Astrocyte (in vitro differentiated cells and primary cell): Measurements from ENCODE around the gene MCTP1. TPM values are rescaled to one million over a fixed set of nuclear protein-coding genes. Genes with fewer than 3 reads are reported as not detected.

ENCODE experiments used
- DNase-seq: peaks from one replicate; pipeline ENCODE4 v3.0.0-alpha.2; 2010; ENCODE audit warnings: low read depth
- FAIRE-seq: peaks from 2 replicates; lab custom pipeline; 2011; peaks lifted over from hg19 to GRCh38; lab: Jason Lieb, UNC
- H2AFZ ChIP-seq: 2 replicates; pipeline ENCODE4 v1.6.0; 2012; ENCODE audit warnings: low read depth, low read length, inconsistent platforms
- H3K27ac ChIP-seq: 2 replicates; pipeline ENCODE4 v1.5.1; 2011; ENCODE audit warnings: low read depth, low read length, inconsistent platforms
- H3K27me3 ChIP-seq: 2 replicates; pipeline ENCODE4 v1.6.0; 2011; ENCODE audit warnings: low read length, inconsistent platforms; ENCODE audit not compliant: insufficient read depth
- H3K36me3 ChIP-seq: 2 replicates; pipeline ENCODE4 v1.5.1; 2011; ENCODE audit warnings: low read length, inconsistent platforms; ENCODE audit not compliant: insufficient read depth
- H3K4me1 ChIP-seq: 2 replicates; pipeline ENCODE4 v1.5.1; 2011; ENCODE audit warnings: low read length, inconsistent platforms; ENCODE audit not compliant: insufficient read depth
- H3K4me2 ChIP-seq: 2 replicates; pipeline ENCODE4 v1.6.0; 2012; ENCODE audit warnings: low read length, inconsistent platforms
- H3K4me3 ChIP-seq: 2 replicates; pipeline ENCODE4 v1.5.1; 2011; ENCODE audit warnings: low read depth, mild to moderate bottlenecking, low read length, inconsistent platforms; ENCODE audit not compliant: insufficient read depth
- H3K79me2 ChIP-seq: 2 replicates; pipeline ENCODE4 v1.6.0; 2012; ENCODE audit warnings: mild to moderate bottlenecking, low read length, inconsistent platforms; ENCODE audit not compliant: insufficient read depth
- H3K9ac ChIP-seq: 2 replicates; pipeline ENCODE4 v1.6.0; 2012; ENCODE audit warnings: mild to moderate bottlenecking, low read length, inconsistent platforms
- H3K9me3 ChIP-seq: 2 replicates; pipeline ENCODE4 v1.5.1; 2012; ENCODE audit warnings: low read depth, mild to moderate bottlenecking, low read length, inconsistent platforms; ENCODE audit not compliant: insufficient read depth
- H4K20me1 ChIP-seq: 2 replicates; pipeline ENCODE4 v1.6.0; 2012; ENCODE audit warnings: low read length, inconsistent platforms; ENCODE audit not compliant: insufficient read depth
- H3K27ac Mint-ChIP-seq: one replicate; pipeline ENCODE4 v1.8.0; 2021; ENCODE audit warnings: mild to moderate bottlenecking, mixed read lengths; ENCODE audit not compliant: unreplicated experiment
- H3K27me3 Mint-ChIP-seq: one replicate; pipeline ENCODE4 v1.8.0; 2021; ENCODE audit warnings: low read depth, mixed read lengths; ENCODE audit not compliant: unreplicated experiment
- H3K36me3 Mint-ChIP-seq: one replicate; pipeline ENCODE4 v1.8.0; 2021; ENCODE audit warnings: low read depth, mixed read lengths; ENCODE audit not compliant: unreplicated experiment
- H3K4me1 Mint-ChIP-seq: one replicate; pipeline ENCODE4 v1.8.0; 2021; ENCODE audit warnings: low read depth, mixed read lengths; ENCODE audit not compliant: unreplicated experiment
- H3K4me3 Mint-ChIP-seq: one replicate; pipeline ENCODE4 v1.8.0; 2021; ENCODE audit warnings: mild to moderate bottlenecking, moderate library complexity, mixed read lengths; ENCODE audit not compliant: unreplicated experiment
- H3K9me3 Mint-ChIP-seq: one replicate; pipeline ENCODE4 v1.8.0; 2021; ENCODE audit warnings: mild to moderate bottlenecking, mixed read lengths; ENCODE audit not compliant: unreplicated experiment
- EZH2 ChIP-seq: IDR thresholded peaks from 2 replicates; pipeline ENCODE4 v1.6.1; 2012; ENCODE audit warnings: mild to moderate bottlenecking, low read length, inconsistent platforms; ENCODE audit not compliant: insufficient read depth
- total RNA-seq: library from RNA; stranded (reverse); gene quantifications from 2 replicates; pipeline ENCODE4 v1.2.1, GENCODE V29; 2021
- TF ChIP-seq, protein P1 (sequence below): IDR thresholded peaks from 2 replicates; pipeline ENCODE4 v1.5.1; 2011; ENCODE audit warnings: low read depth, mild to moderate bottlenecking, inconsistent platforms, low read length, moderate library complexity; ENCODE audit not compliant: insufficient read depth

MCTP1 gene
- total RNA-seq, 1 donor from 2014 or later = 40.6 TPM

- no peaks in the 10 kb centered on the region for H4K20me1 ChIP-seq
- H3K9ac ChIP-seq = no peak overlapping the region
- no peaks in the 10 kb centered on the region for H3K9me3 ChIP-seq
- H3K27me3 ChIP-seq = no peaks in the 10 kb centered on the region
- no peaks in the 10 kb centered on the region for H3K79me2 ChIP-seq
- Mint-ChIP-seq H3K36me3 (no peaks in the 10 kb centered on the region), H3K27ac (no peak overlapping the region), H3K4me1 (peaks cover 13% of the 10 kb centered on the region), H3K4me3 (no peak overlapping the region), H3K27me3 (no peaks in the 10 kb centered on the region), H3K9me3 (no peaks in the 10 kb centered on the region)
- no peaks in the 10 kb centered on the region for H3K36me3 ChIP-seq
- H3K4me1 ChIP-seq = no peaks in the 10 kb centered on the region
- no peak overlapping the region for H3K4me2 ChIP-seq
- no peak overlapping the region for H3K4me3 ChIP-seq
- H3K27ac ChIP-seq = no peak overlapping the region
- no peak overlapping the region for H2AFZ ChIP-seq
- DNase-seq = no peak
- TF ChIP-seq EZH2 = no peak
- TF ChIP-seq, protein P1, sequence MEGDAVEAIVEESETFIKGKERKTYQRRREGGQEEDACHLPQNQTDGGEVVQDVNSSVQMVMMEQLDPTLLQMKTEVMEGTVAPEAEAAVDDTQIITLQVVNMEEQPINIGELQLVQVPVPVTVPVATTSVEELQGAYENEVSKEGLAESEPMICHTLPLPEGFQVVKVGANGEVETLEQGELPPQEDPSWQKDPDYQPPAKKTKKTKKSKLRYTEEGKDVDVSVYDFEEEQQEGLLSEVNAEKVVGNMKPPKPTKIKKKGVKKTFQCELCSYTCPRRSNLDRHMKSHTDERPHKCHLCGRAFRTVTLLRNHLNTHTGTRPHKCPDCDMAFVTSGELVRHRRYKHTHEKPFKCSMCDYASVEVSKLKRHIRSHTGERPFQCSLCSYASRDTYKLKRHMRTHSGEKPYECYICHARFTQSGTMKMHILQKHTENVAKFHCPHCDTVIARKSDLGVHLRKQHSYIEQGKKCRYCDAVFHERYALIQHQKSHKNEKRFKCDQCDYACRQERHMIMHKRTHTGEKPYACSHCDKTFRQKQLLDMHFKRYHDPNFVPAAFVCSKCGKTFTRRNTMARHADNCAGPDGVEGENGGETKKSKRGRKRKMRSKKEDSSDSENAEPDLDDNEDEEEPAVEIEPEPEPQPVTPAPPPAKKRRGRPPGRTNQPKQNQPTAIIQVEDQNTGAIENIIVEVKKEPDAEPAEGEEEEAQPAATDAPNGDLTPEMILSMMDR = no peak
- no peak for FAIRE-seq
Observed at GRCh38 chr5:95044096-95044495, 240.8 kb downstream of the MCTP1 start.

GRCh38 chr5:95043648-95044047 lies 241.2 kb downstream of the MCTP1 start:
- H4K20me1 ChIP-seq = no peaks in the 10 kb centered on the region
- no peak overlapping the region for H3K27ac Mint-ChIP-seq
- no peaks in the 10 kb centered on the region for H3K36me3 Mint-ChIP-seq
- H3K27ac ChIP-seq = no peak overlapping the region
- H3K9me3 ChIP-seq = no peaks in the 10 kb centered on the region
- H3K9me3 Mint-ChIP-seq = no peaks in the 10 kb centered on the region
- FAIRE-seq (no peak), DNase-seq (no peak)
- no peaks in the 10 kb centered on the region for H3K27me3 Mint-ChIP-seq
- H3K79me2 ChIP-seq = no peaks in the 10 kb centered on the region
- H3K4me1 Mint-ChIP-seq = peaks cover 13% of the 10 kb centered on the region
- H3K36me3 ChIP-seq = no peaks in the 10 kb centered on the region
- no peak overlapping the region for H3K4me2 ChIP-seq
- no peaks in the 10 kb centered on the region for H3K27me3 ChIP-seq
- TF ChIP-seq, protein P1 = no peak
- no peak for TF ChIP-seq EZH2
- no peak overlapping the region for H3K9ac ChIP-seq
- H3K4me3 Mint-ChIP-seq = no peak overlapping the region
- no peak overlapping the region for H3K4me3 ChIP-seq
- H3K4me1 ChIP-seq = no peaks in the 10 kb centered on the region
- no peak overlapping the region for H2AFZ ChIP-seq

DNA sequence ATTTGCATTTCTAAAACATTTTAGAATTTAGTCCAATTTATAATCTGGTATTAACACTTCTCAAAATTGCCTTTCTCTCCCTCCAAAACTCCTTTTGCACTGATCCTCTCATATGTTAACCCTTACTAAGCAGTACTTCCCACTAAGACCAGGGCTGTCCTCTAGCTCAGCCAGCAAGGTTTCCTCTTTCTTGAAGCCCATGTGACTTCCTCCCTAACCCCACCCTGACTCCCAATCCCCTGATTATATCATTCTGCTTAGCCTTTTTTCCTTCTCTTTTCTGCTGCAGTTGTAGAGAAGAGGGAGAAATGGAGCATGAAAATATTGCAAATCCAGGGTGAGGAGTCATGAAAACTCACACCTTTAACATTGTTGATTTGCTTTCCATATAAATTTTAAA lies 241.7 kb downstream of the MCTP1 start:
- no peak overlapping the region for H2AFZ ChIP-seq
- no peak overlapping the region for H3K4me2 ChIP-seq
- FAIRE-seq = no peak
- H3K27me3 ChIP-seq = no peaks in the 10 kb centered on the region
- TF ChIP-seq EZH2 = no peak
- TF ChIP-seq, protein P1 = no peak
- no peaks in the 10 kb centered on the region for H4K20me1 ChIP-seq
- no peaks in the 10 kb centered on the region for H3K9me3 ChIP-seq
- H3K27ac ChIP-seq = no peak overlapping the region
- H3K36me3 Mint-ChIP-seq = no peaks in the 10 kb centered on the region
- no peak overlapping the region for H3K4me3 ChIP-seq
- no peaks in the 10 kb centered on the region for H3K4me1 ChIP-seq
- H3K4me3 Mint-ChIP-seq = no peak overlapping the region
- H3K27ac Mint-ChIP-seq = no peak overlapping the region
- H3K9me3 Mint-ChIP-seq = no peaks in the 10 kb centered on the region
- H3K36me3 ChIP-seq = no peaks in the 10 kb centered on the region
- DNase-seq = no peak
- peaks cover 13% of the 10 kb centered on the region for H3K4me1 Mint-ChIP-seq
- H3K79me2 ChIP-seq = no peaks in the 10 kb centered on the region
- H3K27me3 Mint-ChIP-seq = no peaks in the 10 kb centered on the region
- no peak overlapping the region for H3K9ac ChIP-seq
